Cardiac muscle cell (in vitro differentiated cells and primary cell): Measurements from ENCODE around the gene SEC24C. TPM values are rescaled to one million over a fixed set of nuclear protein-coding genes. Genes with fewer than 3 reads are reported as not detected.

Source experiments
- DNase-seq, 2 donors: peaks; one replicate each; pipeline versions ENCODE4 v3.0.0 to v3.0.0-alpha.2; 2010 to 2017; ENCODE audit warnings: low read depth in 1 of 2, low spot score in 1 of 2
- H3K27ac ChIP-seq: fragments of 200-600 bp; sonication (generic); 2 replicates; pipeline ENCODE4 v1.5.1; 2016
- H3K27me3 ChIP-seq: fragments of 200-600 bp; sonication (generic); 2 replicates; pipeline ENCODE4 v1.6.0; 2016; ENCODE audit warnings: control low read depth
- H3K36me3 ChIP-seq: fragments of 200-600 bp; sonication (generic); 2 replicates; pipeline ENCODE4 v1.5.1; 2016; ENCODE audit warnings: control low read depth
- H3K4me1 ChIP-seq: fragments of 200-600 bp; sonication (generic); 2 replicates; pipeline ENCODE4 v1.8.1; 2017; ENCODE audit warnings: low read depth, mild to moderate bottlenecking, mixed run types
- H3K4me3 ChIP-seq: fragments of 200-600 bp; sonication (generic); 2 replicates; pipeline ENCODE4 v1.5.1; 2016; ENCODE audit warnings: mild to moderate bottlenecking
- H3K9me3 ChIP-seq: fragments of 200-600 bp; sonication (generic); 2 replicates; pipeline ENCODE4 v1.5.1; 2017; ENCODE audit warnings: low read depth, mild to moderate bottlenecking, control low read depth
- CTCF ChIP-seq: IDR thresholded peaks from 2 replicates; pipeline ENCODE4 v1.5.1; 2012; ENCODE audit warnings: low read depth, mild to moderate bottlenecking, low read length
- polyA plus RNA-seq: library from polyadenylated mRNA; unstranded; fragments of >200 nt; fragmentation: Nextera tagmentation; extraction: Ambion mirVana; gene quantifications from 2 replicates; pipeline ENCODE4 v1.2.1, GENCODE V29; 2016
- total RNA-seq: library from RNA; depleted of rRNA; stranded (reverse); fragments of >200 nt; gene quantifications from 2 replicates; pipeline ENCODE4 v1.2.3, GENCODE V29; 2016

SEC24C gene
- total and polyA plus RNA-seq, 2 experiments from 2014 or later = 65.2 to 68.7 TPM

GRCh38 chr10:73812657-73813056 lies 68.5 kb downstream of the SEC24C start:
- TF ChIP-seq CTCF = no peak
- Histone ChIP-seq H3K4me3 (no peak overlapping the region), H3K27ac (no peak overlapping the region), H3K4me1 (no peaks in the 10 kb centered on the region), H3K36me3 (no peaks in the 10 kb centered on the region), H3K27me3 (no peaks in the 10 kb centered on the region), H3K9me3 (no peaks in the 10 kb centered on the region)
- DNase-seq = no peak

- Histone ChIP-seq H3K4me1 (no peaks in the 10 kb centered on the region), H3K27me3 (no peaks in the 10 kb centered on the region), H3K9me3 (no peaks in the 10 kb centered on the region), H3K27ac (no peak overlapping the region), H3K4me3 (no peak overlapping the region), H3K36me3 (no peaks in the 10 kb centered on the region)
- no peak for DNase-seq
- TF ChIP-seq CTCF = no peak
These were observed 69.2 kb downstream of the SEC24C start for GRCh38 chr10:73813333-73813732.

- no peak overlapping the region for H3K4me3 ChIP-seq
- DNase-seq = no peak
- H3K27me3 ChIP-seq = no peaks in the 10 kb centered on the region
- no peaks in the 10 kb centered on the region for H3K36me3 ChIP-seq
- no peaks in the 10 kb centered on the region for H3K4me1 ChIP-seq
- no peak for TF ChIP-seq CTCF
- H3K9me3 ChIP-seq = no peaks in the 10 kb centered on the region
- H3K27ac ChIP-seq = no peak overlapping the region
These were observed 70.2 kb downstream of the SEC24C start for GRCh38 chr10:73814276-73814895.

- Histone ChIP-seq H3K4me3 (no peak overlapping the region), H3K27ac (no peak overlapping the region), H3K4me1 (no peaks in the 10 kb centered on the region), H3K27me3 (no peaks in the 10 kb centered on the region), H3K9me3 (no peaks in the 10 kb centered on the region), H3K36me3 (no peaks in the 10 kb centered on the region)
- no peak for DNase-seq
- TF ChIP-seq CTCF = no peak
These were observed 70.9 kb downstream of the SEC24C start for GRCh38 chr10:73814896-73815718.

- H3K4me1 ChIP-seq = no peaks in the 10 kb centered on the region
- TF ChIP-seq CTCF = no peak
- DNase-seq = no peak
These were observed 71.5 kb downstream of the SEC24C start for GRCh38 chr10:73815719-73816030.

More at GRCh38 chr10:73815719-73816030, 71.5 kb downstream of the SEC24C start:
- Histone ChIP-seq H3K27me3 (no peaks in the 10 kb centered on the region), H3K9me3 (no peaks in the 10 kb centered on the region), H3K4me3 (no peak overlapping the region), H3K27ac (no peak overlapping the region), H3K36me3 (no peaks in the 10 kb centered on the region)
